NCI-H1092 (cell line): ENCODE results near the gene BANP.
"Not testable (repeated sequence)": the region's sequence is repeated elsewhere in the genome, so short reads cannot be mapped to it uniquely, and the experiment has no call there.

Experiments used
- DNase-seq: peaks from one replicate; lab custom pipeline; 2025; lab: John Stamatoyannopoulos, UW

The BANP gene

GRCh38 chr16:87950765-87951551, at the start of gene BANP:
Gene BANP, plus strand, starts transcription at chr16:87951434. Its CDS starts 23,682 bp downstream, at chr16:87975116.
- DNase-seq: peak; percentile 98

- not testable (repeated sequence) for DNase-seq
Measured at GRCh38 chr16:87904963-87905362, 46.3 kb upstream of the BANP start.

GRCh38 chr16:87905521-87905920, 45.7 kb upstream of the BANP start:
- DNase-seq: not testable (repeated sequence)

- not testable (repeated sequence) for DNase-seq
Measured at GRCh38 chr16:87908101-87908500, 43.1 kb upstream of the BANP start.

GRCh38 chr16:87909203-87909935, 41.9 kb upstream of the BANP start:
- peak; percentile 44 for DNase-seq

GRCh38 chr16:87911106-87911763, 40.0 kb upstream of the BANP start:
- DNase-seq: peak; percentile 90

- DNase-seq: not testable (repeated sequence)
Measured at GRCh38 chr16:87912691-87913090, 38.5 kb upstream of the BANP start.

GRCh38 chr16:87914021-87914725, 37.1 kb upstream of the BANP start:
- not testable (repeated sequence) for DNase-seq

- DNase-seq: no peak
Measured at GRCh38 chr16:87914812-87915211, 36.4 kb upstream of the BANP start.

GRCh38 chr16:87917503-87917902, 33.7 kb upstream of the BANP start:
- DNase-seq: no peak

- no peak for DNase-seq
Measured at GRCh38 chr16:87918338-87918737, 32.9 kb upstream of the BANP start.

- DNase-seq: no peak
Measured at GRCh38 chr16:87918866-87919680, 32.2 kb upstream of the BANP start.

- DNase-seq: no peak
Measured at GRCh38 chr16:87919681-87919994, 31.6 kb upstream of the BANP start.

- no peak for DNase-seq
Measured at GRCh38 chr16:87921236-87921773, 29.9 kb upstream of the BANP start.

GRCh38 chr16:87922250-87922871, 28.9 kb upstream of the BANP start:
- no peak for DNase-seq

GRCh38 chr16:87924041-87924810, 27.0 kb upstream of the BANP start:
- DNase-seq: peak; percentile 94

GRCh38 chr16:87924811-87925670, 26.2 kb upstream of the BANP start:
- DNase-seq: peak; percentile 97

GRCh38 chr16:87926246-87927194, 24.7 kb upstream of the BANP start:
- peak; percentile 31 for DNase-seq
